Stomach (tissue), 9 donors: ENCODE data around the gene KLK15. TPM values are rescaled to one million over a fixed set of nuclear protein-coding genes. Genes with fewer than 3 reads are reported as not detected.

Experiments used
- DNase-seq, 2 donors: peaks; one replicate each; pipeline versions ENCODE4 v3.0.0 to v3.0.0-alpha.2; 2013 to 2019
- H3K27ac ChIP-seq, 5 donors: fragments of 200-600 bp in 4 of 5; sonication (generic) in 4 of 5; one replicate each; pipeline ENCODE4 v1.5.1; 2013 to 2019; ENCODE audit warnings: mild to moderate bottlenecking in 1 of 5, moderate library complexity in 1 of 5
- H3K27me3 ChIP-seq, 3 donors: fragments of 200-600 bp; sonication (generic); one replicate each; pipeline ENCODE4 v1.5.1; 2017 to 2019; ENCODE audit warnings: mixed run types in 1 of 3
- H3K36me3 ChIP-seq, 4 donors: fragments of 200-600 bp; sonication (generic); 1 replicate in 3 of 4; 2 replicates in 1 of 4; pipeline ENCODE4 v1.5.1; 2016 to 2019
- H3K4me1 ChIP-seq, 4 donors: fragments of 200-600 bp; sonication (generic); one replicate each; pipeline ENCODE4 v1.5.1; 2016 to 2019
- H3K4me3 ChIP-seq, 4 donors: fragments of 200-600 bp; sonication (generic) in 3 of 4; one replicate each; pipeline ENCODE4 v1.5.1; 2016 to 2019; ENCODE audit warnings: mild to moderate bottlenecking in 1 of 4
- H3K9me3 ChIP-seq, 4 donors: fragments of 200-600 bp; sonication (generic); one replicate each; pipeline ENCODE4 v1.5.1; 2016 to 2019
- EP300 ChIP-seq: sonication (generic); formaldehyde crosslinking; IDR thresholded peaks from one replicate; pipeline ENCODE4 v1.6.1; 2017; ENCODE audit warnings: antibody characterized with exemption
- POLR2AphosphoS5 ChIP-seq, 3 donors: sonication (generic); formaldehyde crosslinking; IDR thresholded peaks; one replicate each; pipeline ENCODE4 v1.6.1; 2016; ENCODE audit warnings: antibody characterized with exemption in 3 of 3
- WGBS, 5 donors: extraction: QIAGEN DNeasy Blood & Tissue Kit in 3 of 5; methylation state at CpG; one replicate each; pipeline versions ENCODE4 v1.1.5 to v1.1.7; 2013 to 2018; 5-methylcytosine and 5-hydroxymethylcytosine counted together
- intact Hi-C: fragments of 100-400 bp; cut with DNase I; formaldehyde crosslinking; loops from one replicate; pipeline ENCODE4 v1.15.1; 2023; ENCODE audit warnings: low total_unique reads
- polyA plus RNA-seq, 3 donors: library from polyadenylated mRNA; stranded (reverse); fragments of 200-250 nt; gene quantifications; one replicate each; pipeline ENCODE4 v1.2.3, GENCODE V29; 2013
- small RNA-seq, 4 donors: library from RNA; depleted of rRNA; stranded (forward); fragments of <200 nt; gene quantifications; one replicate each; pipeline ENCODE3, GENCODE V24; 2016
- total RNA-seq, 5 donors: library from RNA; depleted of rRNA; stranded (reverse); fragments of >200 nt; gene quantifications; one replicate each; pipeline versions ENCODE4 v1.1.0 to v1.2.3, GENCODE V29; 2014 to 2016
- donor health status: healthy with polysubstance abuse.
- donor health status: Bipolar disorder and iron deficiency.
- donor health status: healthy.

Gene KLK15
- total and polyA plus RNA-seq, 8 donors = not detected

DNA sequence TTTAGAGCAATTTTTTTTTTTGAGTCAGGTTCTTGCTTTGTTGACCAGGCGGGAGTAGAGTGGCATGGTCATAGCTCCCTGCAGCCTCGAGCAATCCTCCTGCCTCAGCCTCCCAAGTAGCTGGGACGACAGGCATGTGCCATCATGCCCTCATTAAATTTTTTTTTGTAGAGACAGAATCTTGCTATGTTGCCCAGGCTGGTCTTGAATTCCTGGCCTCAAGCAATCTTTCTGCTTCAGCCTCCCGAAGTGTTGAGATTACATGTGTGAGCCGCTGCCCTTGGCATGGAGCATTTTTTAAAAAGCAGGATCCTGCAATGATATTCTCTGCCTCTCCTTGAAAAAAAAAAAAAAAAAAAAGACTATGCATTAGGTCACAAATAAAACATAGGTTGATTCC, 57.2 kb downstream of the KLK15 start:
- intact Hi-C loops = no loop called here
- Histone ChIP-seq H3K27me3 (peaks cover 2 to 98% (median 47%) of the 10 kb centered on the region in 3 donors), H3K4me1 (no peaks in the 10 kb centered on the region), H3K27ac (no peak overlapping the region), H3K9me3 (peaks cover 0 to 17% (median 8%) of the 10 kb centered on the region in 4 donors), H3K36me3 (no peaks in the 10 kb centered on the region), H3K4me3 (no peak overlapping the region)
- TF ChIP-seq EP300 (no peak), POLR2AphosphoS5 (IDR thresholded peaks at IDR 0.05) (no peak)
- 74 to 87% (median 80%) methylated on average over 5 of the region's 5 CpGs for WGBS, 5 donors
- no peak for DNase-seq

Small RNA genes lying within 50 kb of the gene (small RNA-seq; reads per million reads assigned to genes)
- gene SNORD88A = 116 to 399 (median 207) reads per million in 4 donors
- 0 reads per million in 4 donors for gene SNORD88B
- gene SNORD88C = 0 reads per million in 4 donors

Other genes starting within 250 kb of the KLK15 start
- 1 to 10 TPM in 1 of 5 donors, under 1 TPM in 1, not detected in 3; 0.14 to 1.3 TPM for gene SYT3, start 193.7 kb downstream of the KLK15 start, total RNA-seq
- gene SYT3, start 193.7 kb downstream of the KLK15 start, polyA plus RNA-seq = under 1 TPM in 1 of 3 donors, not detected in 2; 0.13 TPM
- not detected for gene C19orf81, start 184.1 kb downstream of the KLK15 start, total RNA-seq
- gene C19orf81, start 184.1 kb downstream of the KLK15 start, polyA plus RNA-seq = 1 to 10 TPM in 1 of 3 donors, not detected in 2; 2.3 TPM
- gene SHANK1, start 113.8 kb downstream of the KLK15 start, total RNA-seq = 1 to 10 TPM in 1 of 5 donors, not detected in 4; 1.5 TPM
- 1 to 10 TPM in 1 of 3 donors, under 1 TPM in 2; 0.15 to 1.2 (median 0.15) TPM for gene SHANK1, start 113.8 kb downstream of the KLK15 start, polyA plus RNA-seq
- 10 to 100 TPM in 2 of 5 donors, 1 to 10 TPM in 1, under 1 TPM in 1, not detected in 1; 0.89 to 33.9 (median 12.2) TPM for gene CLEC11A, start 110.2 kb downstream of the KLK15 start, total RNA-seq
- 1 to 10 TPM; 4.3 to 7.0 (median 6.9) TPM for gene CLEC11A, start 110.2 kb downstream of the KLK15 start, polyA plus RNA-seq
- not detected for gene GPR32, start 63.1 kb downstream of the KLK15 start, total RNA-seq
- gene GPR32, start 63.1 kb downstream of the KLK15 start, polyA plus RNA-seq = not detected
- gene ACP4, start 43.2 kb downstream of the KLK15 start, total RNA-seq = not detected
- not detected for gene ACP4, start 43.2 kb downstream of the KLK15 start, polyA plus RNA-seq
- 10 to 100 TPM in 1 of 5 donors, 1 to 10 TPM in 1, not detected in 3; 4.1 to 55.0 TPM for gene KLK1, start 9.8 kb downstream of the KLK15 start, total RNA-seq
- 10 to 100 TPM in 1 of 3 donors, 1 to 10 TPM in 2; 6.0 to 12.8 (median 6.9) TPM for gene KLK1, start 9.8 kb downstream of the KLK15 start, polyA plus RNA-seq
- gene KLK3, start 21.3 kb upstream of the KLK15 start, total RNA-seq = 100 to 1,000 TPM in 1 of 5 donors, 10 to 100 TPM in 1, not detected in 3; 46.9 to 134 TPM
- gene KLK3, start 21.3 kb upstream of the KLK15 start, polyA plus RNA-seq = not detected
- 10 to 100 TPM in 1 of 5 donors, not detected in 4; 94.6 TPM for gene KLK2, start 39.9 kb upstream of the KLK15 start, total RNA-seq
- gene KLK2, start 39.9 kb upstream of the KLK15 start, polyA plus RNA-seq = not detected
- not detected for gene KLK4, start 77.8 kb upstream of the KLK15 start, total RNA-seq
- gene KLK4, start 77.8 kb upstream of the KLK15 start, polyA plus RNA-seq = not detected
- not detected for gene KLK5, start 119.5 kb upstream of the KLK15 start, total RNA-seq
- gene KLK5, start 119.5 kb upstream of the KLK15 start, polyA plus RNA-seq = 10 to 100 TPM in 1 of 3 donors, not detected in 2; 10.4 TPM
- not detected for gene KLK6, start 136.0 kb upstream of the KLK15 start, total RNA-seq
- 1 to 10 TPM in 1 of 3 donors, not detected in 2; 4.5 TPM for gene KLK6, start 136.0 kb upstream of the KLK15 start, polyA plus RNA-seq
- gene KLK7, start 150.3 kb upstream of the KLK15 start, total RNA-seq = not detected
- 1 to 10 TPM in 1 of 3 donors, not detected in 2; 7.8 TPM for gene KLK7, start 150.3 kb upstream of the KLK15 start, polyA plus RNA-seq
- not detected for gene KLK8, start 168.0 kb upstream of the KLK15 start, total RNA-seq
- gene KLK8, start 168.0 kb upstream of the KLK15 start, polyA plus RNA-seq = 100 to 1,000 TPM in 1 of 3 donors, not detected in 2; 116 TPM
- gene KLK10, start 186.1 kb upstream of the KLK15 start, total RNA-seq = 1 to 10 TPM in 1 of 5 donors, not detected in 4; 1.3 TPM
- gene KLK10, start 186.1 kb upstream of the KLK15 start, polyA plus RNA-seq = 10 to 100 TPM in 1 of 3 donors, 1 to 10 TPM in 2; 2.1 to 62.7 (median 3.8) TPM
- 100 to 1,000 TPM in 1 of 5 donors, 10 to 100 TPM in 2, 1 to 10 TPM in 1, not detected in 1; 1.8 to 128 (median 26.0) TPM for gene KLK11, start 193.0 kb upstream of the KLK15 start, total RNA-seq
- 100 to 1,000 TPM in 1 of 3 donors, 10 to 100 TPM in 2; 34.1 to 152 (median 71.8) TPM for gene KLK11, start 193.0 kb upstream of the KLK15 start, polyA plus RNA-seq
- not detected for gene KLK12, start 201.4 kb upstream of the KLK15 start, total RNA-seq
- 10 to 100 TPM in 1 of 3 donors, 1 to 10 TPM in 1, not detected in 1; 2.0 to 26.5 TPM for gene KLK12, start 201.4 kb upstream of the KLK15 start, polyA plus RNA-seq
- gene KLK13, start 231.5 kb upstream of the KLK15 start, total RNA-seq = 1 to 10 TPM in 1 of 5 donors, not detected in 4; 10.0 TPM
- 10 to 100 TPM in 1 of 3 donors, 1 to 10 TPM in 2; 3.2 to 82.1 (median 9.5) TPM for gene KLK13, start 231.5 kb upstream of the KLK15 start, polyA plus RNA-seq
- not detected for gene KLK14, start 249.3 kb upstream of the KLK15 start, total RNA-seq
- under 1 TPM in 2 of 3 donors, not detected in 1; 0.31 to 0.35 TPM for gene KLK14, start 249.3 kb upstream of the KLK15 start, polyA plus RNA-seq